ENCODE measurements around the gene KRTAP12-1. TPM values are rescaled to one million over a fixed set of nuclear protein-coding genes. Genes with fewer than 3 reads are reported as not detected.

KRTAP12-1 gene
- total and polyA plus RNA-seq, 9 of the 15 experiments (the other 6 are each of a cell fraction or from before 2014, with no cell fraction given) = not detected

DNA sequence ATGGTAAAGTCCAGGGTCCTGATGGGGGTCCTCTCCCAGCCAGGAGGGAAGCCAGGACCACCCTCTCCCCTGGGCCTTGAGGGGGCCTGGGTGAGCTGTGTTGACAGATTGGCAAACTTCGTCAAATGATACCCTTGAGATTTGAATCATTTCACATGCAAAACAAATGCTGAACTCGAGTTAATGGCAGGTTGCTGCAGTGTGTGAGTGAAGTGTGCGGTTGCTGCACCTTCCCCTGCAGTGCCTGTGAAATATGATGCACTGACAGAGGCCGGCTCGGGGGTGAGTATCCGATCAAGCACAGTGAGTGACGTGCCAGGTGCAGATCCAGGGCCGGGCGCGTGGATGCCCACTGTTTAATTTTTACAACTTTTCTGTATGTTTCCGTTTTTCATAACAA is 5.7 kb upstream of the KRTAP12-1 start:
- H3K27ac ChIP-seq (ENCODE audit: extremely low read depth, low read depth, low read length) = no peak overlapping the region
- H3K79me2 ChIP-seq (ENCODE audit: control insufficient read depth, insufficient read depth, low read length) = no peaks in the 10 kb centered on the region
- no peak overlapping the region for H3K4me2 ChIP-seq (ENCODE audit: insufficient read depth, low read length)
- DNase-seq (ENCODE audit: extremely low read depth in 1 of 4, low spot score in 3 of 4) (no peak), ATAC-seq (no peak), FAIRE-seq (no peak)
- 0% methylated on average over 11 of the region's 11 CpGs for WGBS (ENCODE audit: insufficient coverage, low coverage, missing lambda C conversion rate)
- H3K9me3 ChIP-seq (replicated peaks; ENCODE audit: control insufficient read depth, insufficient read depth, low read depth, low read length) = no peaks in the 10 kb centered on the region
- H4K20me1 ChIP-seq (replicated peaks; ENCODE audit: control insufficient read depth, insufficient read depth, low read length) = 0 out of 2 replicates have a peak, but pooled peaks cover 4% of the 10 kb centered on the region
- in situ Hi-C loops (cut with MboI) = no loop called here
- H3K36me3 ChIP-seq (ENCODE audit: control insufficient read depth, insufficient read depth, low read length) = no peaks in the 10 kb centered on the region
- ChIA-PET CTCF (ENCODE audit: low intra/inter-chr PET ratio) (no interaction called here), POLR2A (interaction anchor here (1.0 kb wide), 1 partner anchor 11 kb away, joined by 3 read pairs; no protein-coding TSS in a partner anchor)
- no peak overlapping the region for H2AFZ ChIP-seq (ENCODE audit: low read depth, low read length)
- no peaks in the 10 kb centered on the region; a peak in 1 of 5 replicates for H3K4me1 ChIP-seq (replicated peaks in 1 of 2; ENCODE audit: control insufficient read depth in 2 of 2, insufficient read depth in 2 of 2, low read length in 2 of 2)
- no TSS peak for BruUV-seq (replicated peaks)
- no peak overlapping the region for H3K4me3 ChIP-seq
- H3K9ac ChIP-seq (ENCODE audit: insufficient read depth in 1 of 2, low read depth in 2 of 2, low read length in 2 of 2) = no peak overlapping the region
- TF ChIP-seq ZNF551 (CRISPR knock-in tag; IDR thresholded peaks at IDR 0.05) = no peak
- TF ChIP-seq PHF8 (IDR thresholded peaks at IDR 0.05; ENCODE audit: borderline replicate concordance, low read length) = no peak
- TF ChIP-seq ZEB2 (IDR thresholded peaks at IDR 0.05) = no peak
- TF ChIP-seq, protein P1, sequence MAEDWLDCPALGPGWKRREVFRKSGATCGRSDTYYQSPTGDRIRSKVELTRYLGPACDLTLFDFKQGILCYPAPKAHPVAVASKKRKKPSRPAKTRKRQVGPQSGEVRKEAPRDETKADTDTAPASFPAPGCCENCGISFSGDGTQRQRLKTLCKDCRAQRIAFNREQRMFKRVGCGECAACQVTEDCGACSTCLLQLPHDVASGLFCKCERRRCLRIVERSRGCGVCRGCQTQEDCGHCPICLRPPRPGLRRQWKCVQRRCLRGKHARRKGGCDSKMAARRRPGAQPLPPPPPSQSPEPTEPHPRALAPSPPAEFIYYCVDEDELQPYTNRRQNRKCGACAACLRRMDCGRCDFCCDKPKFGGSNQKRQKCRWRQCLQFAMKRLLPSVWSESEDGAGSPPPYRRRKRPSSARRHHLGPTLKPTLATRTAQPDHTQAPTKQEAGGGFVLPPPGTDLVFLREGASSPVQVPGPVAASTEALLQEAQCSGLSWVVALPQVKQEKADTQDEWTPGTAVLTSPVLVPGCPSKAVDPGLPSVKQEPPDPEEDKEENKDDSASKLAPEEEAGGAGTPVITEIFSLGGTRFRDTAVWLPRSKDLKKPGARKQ (CRISPR knock-in tag; IDR thresholded peaks at IDR 0.05) = no peak
- TF ChIP-seq BHLHE40 (IDR thresholded peaks at IDR 0.05; ENCODE audit: low read length) = no peak
- intact Hi-C loops (cut with micrococcal nuclease) = no loop called here
- H3K27me3 ChIP-seq (ENCODE audit: control insufficient read depth in 2 of 2, insufficient read depth in 2 of 2, low read length in 2 of 2) = peaks cover 20 to 48% of the 10 kb centered on the region in 2 experiments
- H3K9me1 ChIP-seq (ENCODE audit: control insufficient read depth, insufficient read depth, low read length) = no peaks in the 10 kb centered on the region
